Trophoblast cell (in vitro differentiated cells and primary cell): ENCODE results near the gene TMEM107.

Source experiments
- DNase-seq, 2 donors: peaks; one replicate each; pipeline ENCODE4 v3.0.0-alpha.2; 2016
- H2AFZ ChIP-seq: 2 replicates; pipeline ENCODE4 v1.6.1; 2013; ENCODE audit warnings: low read length, moderate library complexity, mild to moderate bottlenecking; ENCODE audit not compliant: insufficient read depth, poor library complexity
- H2AK5ac ChIP-seq: 2 replicates; pipeline ENCODE4 v1.6.1; 2013; ENCODE audit warnings: mild to moderate bottlenecking, low read length
- H2BK120ac ChIP-seq: 2 replicates; pipeline ENCODE4 v1.6.1; 2013; ENCODE audit warnings: low read length, mild to moderate bottlenecking, moderate library complexity; ENCODE audit not compliant: insufficient read depth, poor library complexity
- H2BK12ac ChIP-seq: 2 replicates; pipeline ENCODE4 v1.6.1; 2013; ENCODE audit warnings: mild to moderate bottlenecking, low read length, moderate library complexity
- H2BK5ac ChIP-seq: 2 replicates; pipeline ENCODE4 v1.6.1; 2013; ENCODE audit warnings: low read length, low read depth, moderate library complexity, mild to moderate bottlenecking; ENCODE audit not compliant: poor library complexity
- H3K14ac ChIP-seq: 2 replicates; pipeline ENCODE4 v1.6.1; 2013; ENCODE audit warnings: mild to moderate bottlenecking, low read length
- H3K18ac ChIP-seq: 2 replicates; pipeline ENCODE4 v1.6.1; 2013; ENCODE audit warnings: mild to moderate bottlenecking, low read length
- H3K23ac ChIP-seq: 2 replicates; pipeline ENCODE4 v1.6.1; 2013; ENCODE audit warnings: low read length
- H3K27ac ChIP-seq: 2 replicates; pipeline ENCODE4 v1.5.1; 2013; ENCODE audit warnings: low read depth, mild to moderate bottlenecking, inconsistent platforms, low read length, moderate library complexity
- H3K27me3 ChIP-seq: 2 replicates; pipeline ENCODE4 v1.6.1; 2013; ENCODE audit warnings: inconsistent platforms, mild to moderate bottlenecking, low read length, moderate library complexity; ENCODE audit not compliant: insufficient read depth
- H3K36me3 ChIP-seq, 2 experiments: 1 replicate in 1 of 2; 2 replicates in 1 of 2; pipeline ENCODE4 v1.6.1; 2013; ENCODE audit warnings: low read length in 2 of 2, mild to moderate bottlenecking in 2 of 2, moderate library complexity in 1 of 2; ENCODE audit not compliant: insufficient read depth in 2 of 2, control insufficient read depth in 1 of 2
- H3K4ac ChIP-seq: 2 replicates; pipeline ENCODE4 v1.6.1; 2013; ENCODE audit warnings: low read depth, mild to moderate bottlenecking, low read length, moderate library complexity
- H3K4me1 ChIP-seq, 2 experiments: 1 replicate in 1 of 2; 2 replicates in 1 of 2; pipeline ENCODE4 v1.6.1; 2013; ENCODE audit warnings: low read length in 2 of 2, mild to moderate bottlenecking in 2 of 2, moderate library complexity in 1 of 2; ENCODE audit not compliant: insufficient read depth in 2 of 2, control insufficient read depth in 1 of 2
- H3K4me2 ChIP-seq: 2 replicates; pipeline ENCODE4 v1.6.1; 2013; ENCODE audit warnings: inconsistent platforms, mild to moderate bottlenecking, low read length, moderate library complexity
- H3K4me3 ChIP-seq: 2 replicates; pipeline ENCODE4 v1.5.1; 2013; ENCODE audit warnings: mild to moderate bottlenecking, low read depth, low read length, inconsistent platforms
- H3K79me1 ChIP-seq: one replicate; pipeline ENCODE4 v1.6.1; 2013; ENCODE audit warnings: low read length
- H3K79me2 ChIP-seq: 2 replicates; pipeline ENCODE4 v1.6.1; 2013; ENCODE audit warnings: low read length, mild to moderate bottlenecking; ENCODE audit not compliant: control insufficient read depth, insufficient read depth, poor library complexity
- H3K9ac ChIP-seq: 2 replicates; pipeline ENCODE4 v1.6.1; 2013; ENCODE audit warnings: mild to moderate bottlenecking, low read length
- H3K9me3 ChIP-seq: 2 replicates; pipeline ENCODE4 v1.6.1; 2013; ENCODE audit warnings: low read depth, mild to moderate bottlenecking, control low read depth, inconsistent platforms, low read length; ENCODE audit not compliant: insufficient read depth
- H4K12ac ChIP-seq: 2 replicates; pipeline ENCODE4 v1.6.1; 2013; ENCODE audit warnings: low read depth, mild to moderate bottlenecking, low read length, moderate library complexity
- H4K8ac ChIP-seq: 2 replicates; pipeline ENCODE4 v1.6.1; 2013; ENCODE audit warnings: low read depth, mild to moderate bottlenecking, low read length, moderate library complexity
- H4K91ac ChIP-seq: one replicate; pipeline ENCODE4 v1.6.1; 2013; ENCODE audit warnings: low read depth, mild to moderate bottlenecking, low read length, moderate library complexity
- WGBS: extraction: QIAGEN DNeasy Blood & Tissue Kit; methylation state at CpG from one replicate; pipeline ENCODE4 v1.1.7; 2013; ENCODE audit warnings: missing lambda C conversion rate; ENCODE audit not compliant: insufficient read length, insufficient coverage; ENCODE audit errors: extremely low coverage; 5-methylcytosine and 5-hydroxymethylcytosine counted together

TMEM107 gene

DNA sequence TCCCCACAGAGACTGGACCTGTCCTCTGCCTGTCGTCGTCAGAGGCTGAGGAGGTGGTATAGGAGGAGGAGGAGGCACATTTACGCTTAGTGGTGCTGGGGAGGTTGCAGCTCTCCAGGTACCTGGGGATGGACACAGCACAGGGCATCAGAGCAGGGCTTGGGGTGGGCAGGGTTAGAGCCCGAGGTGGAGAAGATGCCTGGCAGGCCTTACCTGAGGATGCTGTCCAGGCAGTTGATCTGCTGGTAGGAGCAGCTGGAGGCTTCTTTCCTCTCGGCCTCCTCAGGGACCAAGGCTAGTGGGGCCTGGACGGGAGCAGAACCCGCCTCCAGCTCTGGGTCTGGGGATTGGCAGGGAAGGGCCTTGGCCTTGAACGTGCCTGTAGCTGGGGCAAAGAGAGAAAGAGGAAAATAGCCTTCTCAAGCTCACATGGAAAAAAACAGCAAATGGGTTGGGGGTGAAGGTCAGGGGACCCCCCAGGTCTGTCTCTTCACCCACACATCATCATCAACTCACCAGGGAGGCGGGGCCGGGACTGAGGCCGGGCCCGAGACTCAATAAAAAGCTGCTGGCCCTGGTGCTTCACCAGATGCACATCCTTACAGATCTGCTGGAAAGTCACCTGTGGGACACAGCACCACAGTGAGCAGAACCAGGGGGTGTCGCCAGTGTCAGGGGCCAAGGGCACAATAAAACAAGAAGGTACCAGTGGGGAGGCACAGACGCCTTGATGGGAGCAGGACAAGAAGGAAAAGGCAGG lies 29.6 kb downstream of the TMEM107 start:
- H2BK120ac ChIP-seq, result no peak overlapping the region
- no peaks in the 10 kb centered on the region for H3K79me2 ChIP-seq
- H3K4ac ChIP-seq, result no peak overlapping the region
- H3K36me3 ChIP-seq, result peaks cover 64 to 72% of the 10 kb centered on the region in 2 experiments
- no peak overlapping the region for H2BK12ac ChIP-seq
- no peak overlapping the region for H3K14ac ChIP-seq
- H3K79me1 ChIP-seq, result no peaks in the 10 kb centered on the region
- H3K4me3 ChIP-seq, result no peak overlapping the region
- H3K9ac ChIP-seq, result no peak overlapping the region
- no peak overlapping the region for H3K27ac ChIP-seq
- H3K18ac ChIP-seq, result no peak overlapping the region
- H3K4me1 ChIP-seq, result peaks cover 5 to 10% of the 10 kb centered on the region in 2 experiments
- H2AK5ac ChIP-seq, result no peak overlapping the region
- H3K27me3 ChIP-seq, result no peaks in the 10 kb centered on the region
- H3K9me3 ChIP-seq, result no peaks in the 10 kb centered on the region
- no peak overlapping the region for H4K91ac ChIP-seq
- no CpG with 5 or more reads among the region's 14 CpGs for WGBS
- no peak overlapping the region for H2BK5ac ChIP-seq
- no peak overlapping the region for H3K23ac ChIP-seq
- H3K4me2 ChIP-seq, result no peak overlapping the region
- no peak overlapping the region for H4K12ac ChIP-seq
- no peak overlapping the region for H4K8ac ChIP-seq
- DNase-seq, result no peak
- no peak overlapping the region for H2AFZ ChIP-seq

DNA sequence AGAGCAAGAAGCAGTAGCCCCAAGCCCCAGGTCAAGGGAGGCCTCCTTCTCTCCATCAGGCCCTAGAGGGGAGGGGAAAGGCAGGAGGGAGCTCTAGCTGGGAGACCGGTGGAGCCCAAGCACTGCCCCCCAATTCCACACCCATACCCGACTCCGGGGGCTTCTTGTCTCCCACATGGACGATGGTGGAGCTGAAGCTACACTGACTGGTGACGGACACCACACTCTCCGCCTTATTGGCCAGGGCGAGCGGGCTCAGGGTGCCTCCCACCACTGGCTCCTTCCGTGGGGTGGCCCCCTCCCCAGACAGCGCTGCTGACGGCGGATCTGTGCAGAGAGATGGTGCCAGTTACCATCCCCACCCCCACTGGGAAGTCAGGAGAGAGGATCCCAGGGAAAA lies 30.4 kb downstream of the TMEM107 start:
- H3K36me3 ChIP-seq, result peaks cover 67 to 72% of the 10 kb centered on the region in 2 experiments
- H3K9me3 ChIP-seq, result no peaks in the 10 kb centered on the region
- H3K79me2 ChIP-seq, result no peaks in the 10 kb centered on the region
- peaks cover 3 to 4% of the 10 kb centered on the region in 2 experiments for H3K4me1 ChIP-seq
- H4K91ac ChIP-seq, result no peak overlapping the region
- H3K14ac ChIP-seq, result no peak overlapping the region
- H2AFZ ChIP-seq, result no peak overlapping the region
- no peaks in the 10 kb centered on the region for H3K27me3 ChIP-seq
- H3K18ac ChIP-seq, result no peak overlapping the region
- no peak overlapping the region for H3K4ac ChIP-seq
- no peak overlapping the region for H3K9ac ChIP-seq
- H2BK12ac ChIP-seq, result no peak overlapping the region
- H3K79me1 ChIP-seq, result no peaks in the 10 kb centered on the region
- no peak overlapping the region for H2AK5ac ChIP-seq
- H4K12ac ChIP-seq, result no peak overlapping the region
- no peak overlapping the region for H2BK120ac ChIP-seq
- no peak overlapping the region for H4K8ac ChIP-seq
- no peak for DNase-seq
- no CpG with 5 or more reads among the region's 12 CpGs for WGBS
- no peak overlapping the region for H3K23ac ChIP-seq
- no peak overlapping the region for H2BK5ac ChIP-seq
- no peak overlapping the region for H3K27ac ChIP-seq
- no peak overlapping the region for H3K4me2 ChIP-seq
- H3K4me3 ChIP-seq, result no peak overlapping the region

DNA sequence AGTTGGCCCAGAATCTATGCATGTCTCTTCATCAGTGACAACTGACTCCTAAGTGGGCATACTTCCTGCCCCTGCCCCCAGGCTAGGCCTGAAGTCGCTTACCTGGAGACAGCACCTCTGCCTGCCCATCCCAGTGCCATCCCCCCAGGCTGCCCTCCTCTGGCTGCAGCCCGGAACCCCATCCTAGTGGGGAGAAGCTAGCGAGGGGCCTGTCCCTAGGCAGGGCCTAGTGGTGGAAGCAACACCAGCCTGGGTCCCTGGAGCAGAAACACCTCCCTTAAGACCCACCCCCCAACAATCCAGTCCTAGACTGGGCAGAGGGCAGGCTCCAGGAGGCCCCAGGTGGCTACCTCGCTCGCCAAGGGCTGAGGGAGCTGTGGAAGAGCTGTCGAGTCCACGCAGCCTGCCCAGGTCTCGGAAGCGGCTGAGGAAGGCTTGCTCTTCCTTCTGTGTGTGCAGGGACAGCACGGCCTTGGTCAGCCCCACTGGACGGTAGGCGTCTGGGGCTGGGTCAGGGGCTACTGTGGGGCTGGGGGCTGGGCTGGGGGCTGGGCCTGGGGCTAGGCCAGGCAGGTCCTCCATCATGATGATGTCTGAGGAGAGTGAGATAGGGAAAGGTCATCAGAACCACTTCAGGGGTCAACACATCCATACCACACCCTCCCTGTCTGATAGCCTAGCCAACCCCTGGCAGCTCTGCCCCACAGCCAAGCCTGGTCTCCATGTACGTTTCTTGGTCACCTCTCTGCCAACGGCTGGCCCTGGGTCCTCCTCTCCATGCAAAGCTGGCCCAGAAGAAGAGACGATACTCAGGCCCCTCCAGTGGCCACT lies 31.6 kb downstream of the TMEM107 start:
- H3K9me3 ChIP-seq, result no peaks in the 10 kb centered on the region
- H2BK5ac ChIP-seq, result no peak overlapping the region
- no peaks in the 10 kb centered on the region for H3K4me1 ChIP-seq
- no peak for DNase-seq
- peaks cover 67 to 72% of the 10 kb centered on the region in 2 experiments for H3K36me3 ChIP-seq
- H2BK120ac ChIP-seq, result no peak overlapping the region
- no peaks in the 10 kb centered on the region for H3K79me2 ChIP-seq
- no peak overlapping the region for H3K27ac ChIP-seq
- no peaks in the 10 kb centered on the region for H3K79me1 ChIP-seq
- WGBS, result no CpG with 5 or more reads among the region's 15 CpGs
- no peak overlapping the region for H3K9ac ChIP-seq
- no peak overlapping the region for H3K4me3 ChIP-seq
- H3K18ac ChIP-seq, result no peak overlapping the region
- H2BK12ac ChIP-seq, result no peak overlapping the region
- H3K4ac ChIP-seq, result no peak overlapping the region
- no peak overlapping the region for H4K12ac ChIP-seq
- H2AFZ ChIP-seq, result no peak overlapping the region
- no peak overlapping the region for H3K4me2 ChIP-seq
- no peaks in the 10 kb centered on the region for H3K27me3 ChIP-seq
- no peak overlapping the region for H3K14ac ChIP-seq
- H4K91ac ChIP-seq, result no peak overlapping the region
- H2AK5ac ChIP-seq, result no peak overlapping the region
- no peak overlapping the region for H3K23ac ChIP-seq
- H4K8ac ChIP-seq, result no peak overlapping the region

DNA sequence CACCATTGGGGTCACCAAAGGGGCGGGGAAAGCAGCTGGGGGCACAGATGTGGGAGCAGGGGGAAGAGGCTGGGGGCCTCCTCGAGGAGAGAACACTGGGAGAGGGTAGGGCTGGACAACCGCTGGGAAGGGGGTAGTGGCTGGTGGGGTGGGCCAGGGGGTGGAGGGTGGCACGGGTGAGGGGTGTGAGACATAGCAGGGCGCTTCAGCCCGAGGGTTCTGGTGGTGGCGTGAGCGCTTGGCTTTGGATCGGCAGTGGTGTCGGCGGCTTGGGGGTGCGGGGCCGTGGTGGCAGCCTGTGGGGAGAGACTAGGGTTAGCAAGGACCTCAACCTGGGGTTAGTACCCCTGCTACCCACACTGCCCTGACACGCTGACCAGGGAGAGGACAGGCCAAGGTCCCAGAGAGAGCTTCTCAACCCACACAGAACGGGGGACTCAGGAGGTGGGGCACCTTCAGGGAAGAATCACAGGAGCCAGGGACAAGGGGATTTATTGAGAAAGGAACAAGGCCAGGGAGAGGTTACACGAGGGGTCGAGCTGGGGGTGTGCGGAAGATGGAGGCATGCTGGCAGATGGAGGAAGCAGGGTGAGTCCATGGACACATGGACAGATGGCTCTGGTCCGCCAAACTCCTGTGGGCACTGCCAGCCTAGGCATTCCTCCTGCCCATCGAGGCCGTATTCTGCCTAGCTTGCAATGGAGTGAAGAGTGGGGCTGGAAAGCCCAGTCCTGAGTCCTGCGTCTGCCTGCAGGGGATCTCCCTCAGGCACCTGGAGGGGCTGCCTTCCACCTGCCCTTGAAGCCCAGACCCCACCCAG lies 32.4 kb downstream of the TMEM107 start:
- Histone ChIP-seq H4K8ac (no peak overlapping the region), H3K9me3 (no peaks in the 10 kb centered on the region), H4K91ac (no peak overlapping the region), H3K4me1 (peaks cover 0 to 2% of the 10 kb centered on the region in 2 experiments), H3K4me2 (no peak overlapping the region), H3K14ac (no peak overlapping the region), H2AFZ (no peak overlapping the region), H2BK120ac (no peak overlapping the region), H3K18ac (no peak overlapping the region), H2AK5ac (no peak overlapping the region), H3K23ac (no peak overlapping the region), H3K27ac (no peak overlapping the region), H2BK12ac (no peak overlapping the region), H3K27me3 (no peaks in the 10 kb centered on the region), H3K79me1 (no peaks in the 10 kb centered on the region), H3K9ac (no peak overlapping the region), H4K12ac (no peak overlapping the region), H3K79me2 (no peaks in the 10 kb centered on the region), H2BK5ac (no peak overlapping the region), H3K4ac (no peak overlapping the region), H3K36me3 (peaks cover 61 to 66% of the 10 kb centered on the region in 2 experiments), H3K4me3 (no peak overlapping the region)
- WGBS, result no CpG with 5 or more reads among the region's 22 CpGs
- DNase-seq, result no peak
